Mesenchymal stem cell (in vitro differentiated cells and primary cell): ENCODE data around the gene GATM. TPM values are rescaled to one million over a fixed set of nuclear protein-coding genes. Genes with fewer than 3 reads are reported as not detected.
A peak's percentile ranks its signal among the peaks of the same experiment; 100 is the strongest.
"Not testable (repeated sequence)": the region's sequence is repeated elsewhere in the genome, so short reads cannot be mapped to it uniquely, and the experiment has no call there.

Experiments used
- DNase-seq: peaks from one replicate; pipeline ENCODE4 v3.0.0-alpha.2; 2013
- H2AFZ ChIP-seq: one replicate; pipeline ENCODE4 v1.6.1; 2013; ENCODE audit warnings: low read depth, mild to moderate bottlenecking, control low read depth, inconsistent platforms, low read length, moderate library complexity
- H2AK5ac ChIP-seq: 2 replicates; pipeline ENCODE4 v1.6.1; 2013; ENCODE audit warnings: low read length, moderate library complexity, mild to moderate bottlenecking, inconsistent platforms; ENCODE audit not compliant: severe bottlenecking
- H2BK120ac ChIP-seq: one replicate; pipeline ENCODE4 v1.6.1; 2013; ENCODE audit warnings: low read depth, mild to moderate bottlenecking, inconsistent platforms, low read length, moderate library complexity
- H2BK12ac ChIP-seq, 2 experiments: one replicate each; pipeline ENCODE4 v1.6.1; 2013; ENCODE audit warnings: inconsistent platforms in 2 of 2, low read length in 2 of 2, mild to moderate bottlenecking in 2 of 2, moderate library complexity in 2 of 2, control low read depth in 1 of 2
- H2BK15ac ChIP-seq: one replicate; pipeline ENCODE4 v1.6.1; 2013; ENCODE audit warnings: mild to moderate bottlenecking, low read depth, inconsistent platforms; ENCODE audit not compliant: poor library complexity, severe bottlenecking
- H2BK5ac ChIP-seq: 2 replicates; pipeline ENCODE4 v1.6.1; 2013; ENCODE audit warnings: low read depth, mild to moderate bottlenecking, low read length, control low read depth, inconsistent platforms; ENCODE audit not compliant: poor library complexity, severe bottlenecking
- H3K14ac ChIP-seq, 2 experiments: one replicate each; pipeline ENCODE4 v1.6.1; 2013; ENCODE audit warnings: inconsistent platforms in 2 of 2, low read length in 2 of 2, control low read depth in 1 of 2, mild to moderate bottlenecking in 1 of 2, moderate library complexity in 1 of 2
- H3K18ac ChIP-seq, 2 experiments: one replicate each; pipeline ENCODE4 v1.6.1; 2013; ENCODE audit warnings: inconsistent platforms in 2 of 2, low read length in 2 of 2, control low read depth in 1 of 2, low read depth in 1 of 2, mild to moderate bottlenecking in 1 of 2
- H3K23ac ChIP-seq, 2 experiments: one replicate each; pipeline ENCODE4 v1.6.1; 2013; ENCODE audit warnings: inconsistent platforms in 2 of 2, low read length in 2 of 2, mild to moderate bottlenecking in 2 of 2, moderate library complexity in 2 of 2, control low read depth in 1 of 2
- H3K27ac ChIP-seq: 2 replicates; pipeline ENCODE4 v1.5.1; 2013; ENCODE audit warnings: mild to moderate bottlenecking, moderate library complexity, low read length, control low read depth, inconsistent platforms; ENCODE audit not compliant: poor library complexity, severe bottlenecking
- H3K27me3 ChIP-seq, 2 experiments: 2 replicates each; pipeline versions ENCODE4 v1.6.1 to v1.7.0; 2013; ENCODE audit warnings: low read length in 2 of 2, mild to moderate bottlenecking in 2 of 2, moderate library complexity in 2 of 2, control low read depth in 1 of 2, inconsistent platforms in 1 of 2; ENCODE audit not compliant: control insufficient read depth in 1 of 2, insufficient read depth in 1 of 2
- H3K36me3 ChIP-seq, 2 experiments: 2 replicates each; pipeline versions ENCODE4 v1.6.1 to v1.7.0; 2013; ENCODE audit warnings: low read length in 2 of 2, control low read depth in 1 of 2, inconsistent platforms in 1 of 2, low read depth in 1 of 2, mild to moderate bottlenecking in 1 of 2; ENCODE audit not compliant: insufficient read depth in 2 of 2, control insufficient read depth in 1 of 2
- H3K4ac ChIP-seq, 2 experiments: one replicate each; pipeline ENCODE4 v1.6.1; 2013; ENCODE audit warnings: inconsistent platforms in 2 of 2, low read length in 2 of 2, mild to moderate bottlenecking in 2 of 2, moderate library complexity in 2 of 2, control low read depth in 1 of 2, low read depth in 1 of 2
- H3K4me1 ChIP-seq: 2 replicates; pipeline ENCODE4 v1.6.1; 2013; ENCODE audit warnings: low read depth, low read length, control low read depth; ENCODE audit not compliant: control insufficient read depth, insufficient read depth
- H3K4me2 ChIP-seq: 2 replicates; pipeline ENCODE4 v1.6.1; 2013; ENCODE audit warnings: low read length, mild to moderate bottlenecking, inconsistent platforms; ENCODE audit not compliant: poor library complexity, severe bottlenecking
- H3K4me3 ChIP-seq, 2 experiments: 2 replicates each; pipeline versions ENCODE4 v1.5.1 to v1.7.0; 2013; ENCODE audit warnings: low read length in 2 of 2, mild to moderate bottlenecking in 2 of 2, control low read depth in 1 of 2, low read depth in 1 of 2; ENCODE audit not compliant: insufficient read depth in 1 of 2
- H3K79me1 ChIP-seq: replicated peaks from 2 replicates; pipeline ENCODE4 v1.6.1; 2013; ENCODE audit warnings: mild to moderate bottlenecking, control low read depth, low read length, inconsistent platforms; ENCODE audit not compliant: poor library complexity, severe bottlenecking
- H3K9ac ChIP-seq: 2 replicates; pipeline ENCODE4 v1.7.0; 2013; ENCODE audit warnings: mild to moderate bottlenecking, low read length, moderate library complexity
- H3K9me3 ChIP-seq: 2 replicates; pipeline ENCODE4 v1.7.0; 2013; ENCODE audit warnings: mild to moderate bottlenecking, low read length; ENCODE audit not compliant: control insufficient read depth
- H4K8ac ChIP-seq: one replicate; pipeline ENCODE4 v1.6.1; 2013; ENCODE audit warnings: inconsistent platforms, mild to moderate bottlenecking, low read length, moderate library complexity
- H4K91ac ChIP-seq: one replicate; pipeline ENCODE4 v1.6.1; 2013; ENCODE audit warnings: mild to moderate bottlenecking, low read length, inconsistent platforms
- WGBS: methylation state at CpG from one replicate; pipeline ENCODE4 v1.1.7; 2013; ENCODE audit warnings: mixed read lengths; 5-methylcytosine and 5-hydroxymethylcytosine counted together
- small RNA-seq: library from polyadenylated mRNA; stranded (forward); fragments of <200 nt; extraction: miRNeasy Mini kit (QIAGEN cat#:217004); gene quantifications from one replicate; pipeline ENCODE3, GENCODE V24; 2013; ENCODE audit warnings: low read depth

The GATM gene

GRCh38 chr15:45314960-45315359 lies 63.4 kb downstream of the GATM start:
- no peaks in the 10 kb centered on the region for H3K36me3 ChIP-seq
- H2AFZ ChIP-seq: no peak overlapping the region
- no peak overlapping the region for H4K91ac ChIP-seq
- H3K9me3 ChIP-seq: no peaks in the 10 kb centered on the region
- H3K4ac ChIP-seq: no peak overlapping the region
- H2BK120ac ChIP-seq: no peak overlapping the region
- H2AK5ac ChIP-seq: no peak overlapping the region
- 57% methylated on average over 13 of the region's 13 CpGs for WGBS
- peak; percentile 15 for DNase-seq
- H3K79me1 ChIP-seq: no peaks in the 10 kb centered on the region
- no peaks in the 10 kb centered on the region for H3K4me1 ChIP-seq
- H3K9ac ChIP-seq: no peak overlapping the region
- H4K8ac ChIP-seq: no peak overlapping the region
- H3K23ac ChIP-seq: no peak overlapping the region
- peaks cover 4 to 5% of the 10 kb centered on the region in 2 experiments for H3K27me3 ChIP-seq
- no peak overlapping the region for H2BK5ac ChIP-seq
- H3K18ac ChIP-seq: no peak overlapping the region
- H3K14ac ChIP-seq: no peak overlapping the region
- H3K27ac ChIP-seq: no peak overlapping the region
- H3K4me3 ChIP-seq: no peak overlapping the region
- no peak overlapping the region for H2BK15ac ChIP-seq
- no peak overlapping the region for H3K4me2 ChIP-seq
- no peak overlapping the region for H2BK12ac ChIP-seq

GRCh38 chr15:45314117-45314516 lies 64.2 kb downstream of the GATM start:
- WGBS: 92% methylated on average over 21 of the region's 31 CpGs
- H3K9me3 ChIP-seq, H3K27ac ChIP-seq, H4K8ac ChIP-seq, H3K4ac ChIP-seq, H3K14ac ChIP-seq, H2BK12ac ChIP-seq, H3K4me3 ChIP-seq, H3K9ac ChIP-seq, H2BK120ac ChIP-seq, DNase-seq, H3K23ac ChIP-seq, H3K36me3 ChIP-seq, H4K91ac ChIP-seq, H2AFZ ChIP-seq, H3K27me3 ChIP-seq, H3K18ac ChIP-seq, H2BK5ac ChIP-seq, H2BK15ac ChIP-seq, H2AK5ac ChIP-seq, H3K79me1 ChIP-seq, H3K4me1 ChIP-seq, H3K4me2 ChIP-seq: not testable (repeated sequence)

Small RNA genes within 50 kb of the gene (small RNA-seq; reads per million reads assigned to genes)
- gene RNU6-953P: not detected
